ENCODE results near the gene MAP2.

- TF ChIP-seq POLR2A (IDR thresholded peaks at IDR 0.05; ENCODE audit: low read depth, low read length) (no peak), PAX5 (IDR thresholded peaks at IDR 0.05; ENCODE audit: insufficient read depth, low read length, severe bottlenecking) (no peak), TAF1 (IDR thresholded peaks at IDR 0.05; ENCODE audit: low read depth, low read length) (no peak), POLR2AphosphoS5 (IDR thresholded peaks at IDR 0.05; ENCODE audit: low read depth, low read length) (no peak), SPI1 (IDR thresholded peaks at IDR 0.05; ENCODE audit: low read depth, low read length) (no peak), POU2F2 (IDR thresholded peaks at IDR 0.05; ENCODE audit: low read depth, low read length) (no peak)
Measured at GRCh38 chr2:209593930-209594329, 170.1 kb downstream of the MAP2 start.

Data from GM12891 (cell line).